Activated CD8-positive, alpha-beta T cell treated with anti-CD3 and anti-CD28 coated beads for 36 hours (primary cell): ENCODE data around the gene LIN7C. TPM values are rescaled to one million over a fixed set of nuclear protein-coding genes. Genes with fewer than 3 reads are reported as not detected.

ENCODE experiments used
- ATAC-seq: fragments of 200-7000 bp; cut with Tn5 transposase; one replicate; pipeline ENCODE4 v1.10.0; 2021; ENCODE audit warnings: mild to moderate bottlenecking, moderate library complexity
- CTCF ChIA-PET: fragments of 350-600 bp; sonication (Branson Sonifier 250); formaldehyde crosslinking; loops from one replicate; lab custom pipeline; 2021; ENCODE audit warnings: antibody characterized with exemption; lab: Charles Lee
- POLR2A ChIA-PET: fragments of 350-600 bp; sonication (Branson Sonifier 250); formaldehyde crosslinking; loops from one replicate; lab custom pipeline; 2021; ENCODE audit warnings: antibody characterized with exemption; lab: Charles Lee
- DNase-seq: peaks from one replicate; pipeline ENCODE4 v3.0.0-alpha.2; 2020
- H3K27ac Mint-ChIP-seq: one replicate; pipeline ENCODE4 v1.8.0; 2021; ENCODE audit warnings: mild to moderate bottlenecking, mixed read lengths
- H3K27me3 Mint-ChIP-seq: one replicate; pipeline ENCODE4 v1.8.0; 2021; ENCODE audit warnings: mixed read lengths
- H3K36me3 Mint-ChIP-seq: one replicate; pipeline ENCODE4 v1.8.0; 2021; ENCODE audit warnings: low read depth, mixed read lengths
- H3K4me1 Mint-ChIP-seq: one replicate; pipeline ENCODE4 v1.8.0; 2021; ENCODE audit warnings: low read depth, mixed read lengths
- H3K4me3 Mint-ChIP-seq: one replicate; pipeline ENCODE4 v1.8.0; 2021; ENCODE audit warnings: mild to moderate bottlenecking, moderate library complexity, mixed read lengths
- H3K9me3 Mint-ChIP-seq: one replicate; pipeline ENCODE4 v1.8.0; 2021; ENCODE audit warnings: mixed read lengths
- CTCF ChIP-seq: fragments of 200-600 bp; IDR thresholded peaks from one replicate; pipeline ENCODE4 v1.8.0; 2022; ENCODE audit warnings: antibody characterized with exemption, mild to moderate bottlenecking
- intact Hi-C: fragments of 100-400 bp; cut with micrococcal nuclease; formaldehyde crosslinking; loops from one replicate; pipeline ENCODE4 v1.10.0; 2022
- microRNA-seq: library from miRNA; unstranded; fragments of <30 nt; microRNA quantifications from one replicate; pipeline ENCODE4 v1.2.0, GENCODE V29; 2022; ENCODE audit warnings: borderline microRNAs expressed, borderline replicate concordance
- total RNA-seq, 2 experiments: library from RNA; stranded (reverse); gene quantifications; one replicate each; pipeline ENCODE4 v1.2.3, GENCODE V29; 2021

Gene LIN7C
- total RNA-seq, 2 experiments from 2014 or later = 26.9 to 28.9 TPM

GRCh38 chr11:27447288-27448183 is 59.0 kb downstream of the LIN7C start:
- Mint-ChIP-seq H3K27ac (no peak overlapping the region), H3K4me1 (no peaks in the 10 kb centered on the region), H3K4me3 (no peak overlapping the region), H3K36me3 (no peaks in the 10 kb centered on the region), H3K9me3 (no peaks in the 10 kb centered on the region), H3K27me3 (no peaks in the 10 kb centered on the region)
- POLR2A ChIA-PET = no interaction called here
- CTCF ChIA-PET = no interaction called here
- DNase-seq = no peak
- TF ChIP-seq CTCF = no peak
- intact Hi-C loops = no loop called here
- ATAC-seq = no peak

GRCh38 chr11:27445625-27446024 is 60.9 kb downstream of the LIN7C start:
- Mint-ChIP-seq H3K4me1 (no peaks in the 10 kb centered on the region), H3K4me3 (no peak overlapping the region), H3K9me3 (no peaks in the 10 kb centered on the region), H3K27ac (no peak overlapping the region), H3K36me3 (no peaks in the 10 kb centered on the region), H3K27me3 (peaks cover 5% of the 10 kb centered on the region)
- ChIA-PET CTCF (no interaction called here), POLR2A (no interaction called here)
- TF ChIP-seq CTCF = no peak
- ATAC-seq (no peak), DNase-seq (no peak)
- intact Hi-C loops = no loop called here

GRCh38 chr11:27444801-27445215 is 61.8 kb downstream of the LIN7C start:
- POLR2A ChIA-PET = no interaction called here

More at GRCh38 chr11:27444801-27445215, 61.8 kb downstream of the LIN7C start:
- CTCF ChIA-PET = interaction anchor here (1.3 kb wide), 1 partner anchor 41 kb away, joined by 8 read pairs; no protein-coding TSS in a partner anchor
- no peaks in the 10 kb centered on the region for H3K4me1 Mint-ChIP-seq
- no peak overlapping the region for H3K27ac Mint-ChIP-seq
- ATAC-seq (no peak), DNase-seq (no peak)
- H3K27me3 Mint-ChIP-seq = peaks cover 5% of the 10 kb centered on the region
- no peaks in the 10 kb centered on the region for H3K9me3 Mint-ChIP-seq
- H3K4me3 Mint-ChIP-seq = no peak overlapping the region
- H3K36me3 Mint-ChIP-seq = no peaks in the 10 kb centered on the region
- no peak for TF ChIP-seq CTCF
- intact Hi-C loops = no loop called here

Small RNA genes lying within 50 kb of the gene (microRNA-seq; reads per million reads assigned to microRNA genes)
- not detected for gene MIR8087

Other genes starting within 250 kb of the LIN7C start
- 10 to 100 TPM; 26.8 to 28.5 TPM for gene CCDC34, start 143.6 kb downstream of the LIN7C start, total RNA-seq
- under 1 TPM in 1 of 2 experiments, not detected in 1; 0.09 TPM for gene LGR4, start 34.0 kb downstream of the LIN7C start, total RNA-seq
- gene BDNF, start 193.7 kb upstream of the LIN7C start, total RNA-seq = not detected